UCSD-AML1 (cell line): ENCODE results near the gene CDIPT.
"Not testable (repeated sequence)": the region's sequence is repeated elsewhere in the genome, so short reads cannot be mapped to it uniquely, and the experiment has no call there.

ENCODE experiments used
- DNase-seq: peaks from one replicate; lab custom pipeline; 2025; ENCODE audit not compliant: unreplicated experiment; lab: John Stamatoyannopoulos, UW

CDIPT gene

DNA sequence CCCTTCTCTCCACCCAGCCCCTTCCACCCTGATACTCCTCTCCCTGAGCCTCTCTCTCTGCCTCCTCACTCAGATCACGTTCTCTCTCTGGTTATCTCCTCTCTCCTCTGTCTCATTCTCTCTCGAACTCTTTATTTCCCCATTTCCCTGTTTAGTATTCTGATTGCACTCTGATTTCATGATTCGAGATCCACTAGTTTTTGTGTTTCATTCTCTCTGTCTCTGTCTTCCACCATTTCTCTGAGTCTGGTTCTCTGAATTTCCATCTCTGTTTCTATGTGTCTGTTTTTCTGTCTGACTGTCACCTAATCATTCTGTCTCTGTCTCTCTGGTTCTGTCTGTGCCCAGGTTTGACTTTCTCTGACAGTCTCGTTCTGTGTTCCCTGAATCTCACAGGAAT lies 34.3 kb upstream of the CDIPT start:
- DNase-seq: no peak

DNA sequence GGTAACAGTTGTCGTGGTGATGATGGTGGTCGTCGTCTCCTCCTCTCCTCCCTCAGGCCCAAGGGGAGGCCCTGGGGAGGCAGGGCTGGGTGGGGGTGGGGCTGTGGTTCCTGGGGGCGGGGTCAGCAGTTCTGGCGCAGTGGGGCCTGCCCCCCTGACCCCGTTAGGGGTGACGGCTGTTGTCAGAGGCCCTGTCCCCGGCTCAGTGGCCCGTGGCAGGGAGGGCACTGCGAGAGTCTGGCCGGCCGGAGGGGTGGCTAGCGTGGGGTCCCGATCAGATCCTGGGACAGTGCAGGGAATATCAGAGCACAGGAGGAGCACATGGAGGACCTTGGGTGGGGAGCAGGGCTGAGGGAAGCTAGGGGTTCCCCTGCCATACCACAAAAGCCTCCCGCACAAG lies 33.8 kb upstream of the CDIPT start:
- no peak for DNase-seq

DNA sequence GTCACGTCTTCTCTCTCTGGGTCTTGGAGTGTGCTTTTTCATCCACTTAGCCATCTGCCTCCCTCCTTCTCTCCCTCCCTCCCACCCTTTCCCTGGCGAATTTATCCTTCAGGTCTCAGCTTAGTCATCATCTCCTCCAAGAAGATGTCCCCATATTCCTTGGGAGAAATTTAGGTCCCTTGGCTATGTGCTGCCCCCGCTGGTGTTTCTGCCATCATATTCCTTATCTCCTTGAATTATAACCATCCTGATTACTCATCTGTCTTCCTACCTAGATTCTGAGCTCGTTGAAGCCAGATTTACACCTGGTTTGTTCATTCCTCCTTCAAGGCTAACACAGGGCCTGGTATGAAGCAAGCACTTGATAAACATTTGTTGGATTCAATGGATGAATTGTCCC lies 31.3 kb upstream of the CDIPT start:
- DNase-seq: no peak

- no peak for DNase-seq
These were observed 30.5 kb upstream of the CDIPT start for GRCh38 chr16:29893553-29893952.

DNA sequence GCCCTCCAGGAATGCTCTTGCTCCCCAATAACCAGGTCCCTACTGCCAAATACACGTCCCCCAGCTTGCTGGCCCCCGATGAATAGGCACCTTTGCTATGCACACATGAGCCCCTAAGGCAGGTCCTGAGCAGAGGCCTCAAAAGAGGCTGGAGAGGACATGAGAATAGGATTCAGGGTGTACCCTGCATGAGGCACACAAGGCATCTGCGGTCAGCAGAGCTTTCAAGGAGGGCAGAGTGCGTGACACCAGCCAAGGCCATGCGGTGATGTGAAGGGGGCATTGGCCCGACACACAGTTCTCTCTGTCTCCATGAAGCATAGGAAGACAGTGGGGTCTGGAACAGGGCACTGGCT lies 29.4 kb upstream of the CDIPT start:
- DNase-seq: no peak

DNA sequence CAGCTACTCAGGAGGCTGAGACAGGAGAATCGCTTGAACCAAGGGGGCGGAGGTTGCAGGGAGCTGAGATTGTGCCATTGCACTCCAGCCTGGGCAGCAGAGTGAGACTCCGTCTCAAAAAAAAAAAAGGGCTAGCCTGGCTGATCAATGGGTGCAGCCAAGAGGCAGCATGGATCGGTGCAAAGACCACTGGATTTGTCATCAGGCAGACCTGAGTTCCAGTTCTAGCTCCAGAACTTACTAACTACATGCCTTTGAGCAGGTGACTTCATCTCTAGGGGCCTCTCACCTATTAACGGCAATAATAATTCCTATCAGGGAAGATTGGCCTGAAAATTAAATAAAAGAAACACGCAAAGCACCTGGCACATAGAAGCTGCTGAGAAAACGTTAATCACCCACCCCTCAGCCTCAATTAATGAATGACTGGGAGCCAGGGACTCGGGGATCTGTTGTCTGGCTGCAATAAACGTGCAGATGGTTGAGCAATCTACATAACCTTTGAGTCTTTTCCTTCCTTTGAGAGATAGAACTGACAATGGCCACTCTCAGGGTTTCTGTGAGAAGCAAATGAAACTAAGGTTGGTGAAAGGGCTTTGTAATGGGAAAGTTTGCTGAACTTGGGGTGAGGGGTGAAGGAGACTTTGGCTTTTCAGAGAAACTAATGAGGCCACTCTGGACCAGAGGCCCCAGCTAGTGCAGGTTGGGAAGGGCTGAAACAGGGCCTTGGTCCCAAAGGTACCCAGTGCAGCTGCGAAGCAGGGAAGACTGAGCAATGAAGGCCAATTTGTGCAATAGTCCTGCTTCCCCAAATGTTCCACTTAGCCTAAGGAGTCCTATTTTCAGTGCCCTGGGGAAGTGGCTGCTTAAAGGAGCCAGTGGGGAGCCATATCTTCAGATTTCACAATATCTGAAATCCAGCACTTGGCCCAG lies 28.8 kb upstream of the CDIPT start:
- no peak for DNase-seq

- DNase-seq: not testable (repeated sequence)
These were observed 26.3 kb upstream of the CDIPT start for GRCh38 chr16:29889372-29889771.

- no peak for DNase-seq
These were observed 21.0 kb upstream of the CDIPT start for GRCh38 chr16:29883987-29884386.

- DNase-seq: no peak
These were observed 18.0 kb upstream of the CDIPT start for GRCh38 chr16:29881050-29881449.

GRCh38 chr16:29878172-29878571 lies 15.1 kb upstream of the CDIPT start:
- no peak for DNase-seq

DNA sequence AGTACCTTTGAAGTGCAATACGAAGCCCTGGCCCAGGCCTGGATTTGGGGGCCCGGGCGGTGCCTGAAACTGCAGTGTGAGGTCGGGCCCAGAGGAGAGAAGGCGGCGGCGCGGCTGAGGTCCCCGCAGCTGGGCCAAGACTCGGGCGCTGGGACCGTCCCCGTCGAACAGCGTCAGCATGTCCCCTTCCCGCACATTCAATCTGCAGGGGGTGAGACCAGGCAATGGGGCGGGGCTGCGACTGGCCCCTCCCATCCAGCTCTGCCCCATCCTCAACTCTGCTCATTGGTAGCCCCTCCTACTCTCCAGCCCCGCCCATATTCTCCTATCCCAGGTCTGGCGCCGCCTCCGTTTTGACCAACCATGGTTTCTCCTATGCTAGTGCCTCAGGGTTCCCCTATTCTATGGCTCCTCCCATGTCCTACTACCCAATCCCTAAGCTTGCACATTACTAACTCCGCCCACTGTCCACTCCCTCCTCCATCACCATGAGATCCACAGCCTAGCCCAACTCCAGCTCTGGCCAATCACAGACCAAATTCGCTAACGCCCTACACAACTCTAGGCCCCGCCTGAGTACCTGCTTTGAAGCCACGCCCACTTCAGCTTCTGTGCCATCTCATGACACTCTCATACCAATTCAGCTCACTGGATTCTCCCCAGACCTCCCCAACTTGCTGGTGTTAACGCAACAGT lies 14.4 kb upstream of the CDIPT start:
- no peak for DNase-seq

DNA sequence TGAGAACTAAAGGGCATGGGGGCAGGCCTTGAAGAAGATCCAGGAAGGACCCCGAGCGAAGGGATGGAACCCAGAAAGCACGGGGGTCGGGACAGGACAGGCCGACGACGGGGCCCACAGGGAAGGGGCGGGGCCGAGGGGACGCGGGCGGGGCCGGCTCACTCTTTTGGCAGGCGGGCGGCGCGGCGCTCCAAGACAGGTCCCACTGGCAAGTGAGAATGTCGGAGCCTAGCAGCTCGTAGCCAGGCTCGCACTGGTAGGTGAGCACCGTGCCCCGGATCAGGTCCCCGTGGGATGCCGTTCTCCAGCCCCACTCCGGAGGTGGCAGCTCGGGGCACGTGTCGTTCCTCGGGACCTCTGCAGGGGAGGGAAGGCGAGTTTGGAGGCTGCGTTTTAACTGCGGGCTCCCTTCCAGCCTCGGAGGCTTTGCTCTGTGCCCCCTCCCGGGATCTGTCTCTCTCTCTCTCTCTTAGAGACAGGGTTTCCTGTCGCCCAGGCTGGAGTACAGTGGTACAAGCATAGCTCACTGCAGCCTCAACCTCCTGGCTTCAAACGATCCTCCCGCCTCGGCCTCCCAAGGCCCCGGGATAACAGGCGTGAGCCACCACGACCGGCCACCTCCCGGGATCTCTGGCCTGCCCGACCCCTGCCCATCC lies 13.7 kb upstream of the CDIPT start:
- DNase-seq: no peak

DNA sequence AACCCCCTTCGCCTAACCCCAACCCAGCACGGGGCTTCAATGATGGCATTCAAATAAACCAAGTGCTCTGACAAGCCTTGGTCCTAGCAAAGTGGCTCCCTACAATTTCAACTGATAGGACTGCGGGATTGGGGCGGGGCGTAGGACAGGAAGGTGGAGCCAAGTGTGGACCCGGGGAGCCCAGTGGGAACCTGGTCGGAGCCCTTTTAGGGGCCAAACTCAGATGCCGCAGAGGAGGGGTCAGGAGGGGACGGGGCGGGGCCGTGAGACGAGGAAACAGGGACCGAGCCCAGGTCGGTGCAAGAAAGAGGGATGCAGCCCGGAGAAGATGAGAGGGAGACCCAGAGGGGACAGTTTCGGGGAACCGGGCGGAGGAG lies 13.2 kb upstream of the CDIPT start:
- DNase-seq: no peak

DNA sequence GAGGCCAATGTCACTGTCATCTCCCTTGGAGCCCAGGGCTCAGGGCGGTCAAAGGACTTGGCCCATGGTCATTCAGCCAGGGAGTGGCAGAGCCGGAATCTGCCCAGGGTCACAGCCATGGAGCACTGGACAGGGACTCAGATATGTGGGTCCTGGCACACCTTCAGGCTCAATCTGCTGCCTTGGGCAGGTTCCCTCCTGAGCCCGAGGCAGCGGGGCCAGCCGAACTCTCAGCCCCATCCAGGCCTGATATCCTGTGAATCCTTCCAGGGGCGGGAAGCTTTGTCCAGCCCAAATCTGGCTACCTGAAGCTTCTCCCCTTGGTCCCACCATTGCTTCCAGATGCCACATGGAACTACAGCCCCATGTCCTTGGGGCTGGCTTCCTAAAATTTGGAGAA lies 12.2 kb upstream of the CDIPT start:
- DNase-seq: no peak

GRCh38 chr16:29873319-29873718 lies 10.3 kb upstream of the CDIPT start:
- DNase-seq: no peak

DNA sequence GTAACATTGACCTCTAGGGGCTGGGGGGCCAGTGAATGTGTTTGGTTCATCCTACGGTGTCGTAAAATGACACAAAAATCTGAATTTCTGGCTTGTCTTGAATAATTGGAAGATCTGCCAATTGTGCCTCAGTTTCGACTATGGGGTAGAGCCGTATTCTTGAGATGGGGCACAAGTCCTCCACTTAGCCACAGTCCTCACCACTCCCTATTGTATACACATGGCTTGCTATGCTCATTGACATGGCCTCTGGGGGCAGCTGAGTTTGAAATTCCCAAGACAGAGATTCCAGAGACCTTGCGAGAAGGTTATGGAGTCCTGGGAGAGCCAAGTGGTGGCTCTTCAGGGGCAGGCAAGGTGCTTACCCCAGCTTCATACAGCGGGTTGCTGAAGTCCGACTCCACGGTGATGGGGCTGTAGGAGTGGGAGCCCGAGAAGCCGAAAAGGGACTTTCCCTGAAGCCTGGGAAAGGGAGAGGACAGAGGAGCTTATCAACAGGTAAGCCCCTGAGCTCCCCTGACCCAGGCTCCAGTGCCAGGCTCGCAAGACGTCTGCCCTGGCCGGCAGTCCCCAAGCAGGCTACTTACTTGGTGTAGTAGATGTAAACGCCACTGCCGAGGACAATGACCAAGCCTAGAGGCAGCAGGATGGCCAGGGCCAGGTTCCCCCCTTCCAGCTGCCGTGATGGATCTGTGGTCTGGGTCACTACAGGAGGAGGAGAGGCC lies 9.0 kb upstream of the CDIPT start:
- DNase-seq: no peak

- not testable (repeated sequence) for DNase-seq
These were observed 6.0 kb upstream of the CDIPT start for GRCh38 chr16:29869067-29869466.

DNA sequence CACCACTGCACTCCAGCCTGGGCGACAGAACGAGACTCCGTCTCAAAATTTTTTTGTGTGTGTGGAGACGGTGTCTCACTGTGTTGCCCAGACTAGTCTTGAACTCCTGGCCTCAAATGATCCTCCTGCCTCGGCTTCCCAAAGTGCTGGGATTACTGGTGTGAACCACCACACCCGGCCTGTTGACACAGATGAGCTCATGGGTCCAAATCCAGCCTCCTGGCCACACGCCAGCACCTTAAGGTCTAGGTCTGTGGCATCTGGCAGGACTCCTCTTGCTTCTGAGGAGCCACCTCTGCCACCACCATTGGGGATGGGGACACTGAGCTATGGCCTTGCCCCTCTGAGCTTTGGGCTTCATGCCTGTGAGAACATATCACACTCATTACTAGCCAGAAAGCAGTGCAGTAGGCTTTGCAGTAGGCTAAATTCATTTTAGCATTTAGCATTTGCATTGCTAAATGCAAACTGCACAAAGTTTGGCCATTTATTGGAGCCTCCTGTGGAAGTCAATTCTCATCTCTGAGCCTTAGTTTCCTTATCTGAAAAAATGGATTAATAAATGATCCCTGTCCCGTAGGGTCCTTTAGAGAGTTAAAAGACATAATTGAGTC lies 5.5 kb upstream of the CDIPT start:
- DNase-seq: no peak

- no peak for DNase-seq
These were observed 1.2 kb upstream of the CDIPT start for GRCh38 chr16:29864205-29864604.

- no peak for DNase-seq
These were observed 601 bp upstream of the CDIPT start for GRCh38 chr16:29863669-29863984.

DNA sequence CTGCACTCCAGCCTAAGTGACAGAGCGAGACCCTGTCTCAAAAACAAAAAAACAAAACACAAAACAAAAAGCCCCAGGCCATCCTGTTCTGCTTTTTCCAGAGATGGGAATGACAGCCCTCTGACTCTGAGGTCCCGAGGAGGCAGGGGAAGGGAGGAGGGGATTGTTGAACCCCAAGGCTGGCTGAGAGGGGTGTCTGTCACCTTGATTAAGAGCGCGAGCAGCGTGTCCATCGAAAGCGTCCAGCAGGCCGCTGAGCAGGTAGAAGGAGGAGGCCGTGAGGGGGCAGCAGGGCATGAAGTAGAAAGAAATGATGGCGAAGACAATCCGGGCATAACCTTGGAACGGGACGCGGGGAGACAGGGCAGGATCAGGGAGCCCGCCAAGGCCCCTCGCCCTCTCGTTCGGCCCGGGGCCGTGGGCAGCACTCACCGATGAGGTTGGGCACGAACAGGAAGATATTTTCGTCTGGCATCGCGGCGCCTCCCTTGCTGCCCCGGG lies 593 bp downstream of the CDIPT start:
- no peak for DNase-seq
